PC-3 (cell line): ENCODE data around the gene ARHGAP26. TPM values are rescaled to one million over a fixed set of nuclear protein-coding genes. Genes with fewer than 3 reads are reported as not detected.
"Not testable (repeated sequence)": the region's sequence is repeated elsewhere in the genome, so short reads cannot be mapped to it uniquely, and the experiment has no call there.

Experiments
- ATAC-seq: fragments of 200-7000 bp; cut with Tn5 transposase; 2 replicates; pipeline ENCODE4 v1.9.1; 2020; ENCODE audit warnings: mild to moderate bottlenecking, moderate library complexity
- BruUV-seq: library from RNA; stranded (reverse); fragments of 400-500 nt; replicated peaks from 2 replicates; lab custom pipeline; 2021; lab: Mats Ljungman, UMichigan
- CTCF ChIA-PET: fragments of 300-600 bp; sonication (Branson Sonifier 250); formaldehyde crosslinking; loops from one replicate; lab custom pipeline; 2022; ENCODE audit warnings: antibody characterized with exemption; lab: Charles Lee
- POLR2A ChIA-PET: fragments of 300-600 bp; sonication (Branson Sonifier 250); formaldehyde crosslinking; loops from one replicate; lab custom pipeline; 2022; ENCODE audit warnings: antibody characterized with exemption; ENCODE audit not compliant: unreplicated experiment; lab: Charles Lee
- DNase-seq: peaks from one replicate; pipeline ENCODE4 v3.0.0-alpha.2; 2015
- H2AFZ ChIP-seq: fragments of 300-600 bp; sonication (generic); 2 replicates; pipeline ENCODE4 v1.6.0; 2016; ENCODE audit warnings: antibody characterized with exemption, low read length
- H3F3A ChIP-seq: fragments of 300-600 bp; sonication (generic); one replicate; pipeline ENCODE4 v1.6.0; 2017; ENCODE audit warnings: antibody characterized with exemption, low read length, control low read depth, mild to moderate bottlenecking; ENCODE audit not compliant: unreplicated experiment
- H3K27ac ChIP-seq: fragments of 300-600 bp; sonication (generic); 2 replicates; pipeline ENCODE4 v1.5.1; 2016; ENCODE audit warnings: mild to moderate bottlenecking, low read length
- H3K27me3 ChIP-seq: fragments of 300-600 bp; sonication (generic); 2 replicates; pipeline ENCODE4 v1.6.1; 2016; ENCODE audit warnings: low read length, mixed read lengths
- H3K36me3 ChIP-seq: fragments of 300-600 bp; sonication (generic); 2 replicates; pipeline ENCODE4 v1.6.1; 2016; ENCODE audit warnings: low read depth, mixed run types, low read length, mixed read lengths
- H3K4me1 ChIP-seq: fragments of 300-600 bp; sonication (generic); 2 replicates; pipeline ENCODE4 v1.5.1; 2016; ENCODE audit warnings: low read length; ENCODE audit not compliant: insufficient read depth
- H3K4me2 ChIP-seq: fragments of 300-600 bp; sonication (generic); 2 replicates; pipeline ENCODE4 v1.6.0; 2016; ENCODE audit warnings: low read length
- H3K4me3 ChIP-seq: fragments of 300-600 bp; sonication (generic); 2 replicates; pipeline ENCODE4 v1.5.1; 2016; ENCODE audit warnings: mild to moderate bottlenecking, low read length, mixed read lengths
- H3K79me2 ChIP-seq: fragments of 300-600 bp; sonication (generic); 2 replicates; pipeline ENCODE4 v1.6.1; 2017; ENCODE audit warnings: low read length, mixed read lengths
- H3K9ac ChIP-seq: fragments of 300-600 bp; sonication (generic); 2 replicates; pipeline ENCODE4 v1.6.0; 2016; ENCODE audit warnings: mild to moderate bottlenecking, low read length
- H3K9me2 ChIP-seq: fragments of 300-600 bp; sonication (generic); replicated peaks from 2 replicates; pipeline ENCODE4 v1.6.1; 2016; ENCODE audit warnings: mixed run types, low read length, mixed read lengths
- H3K9me3 ChIP-seq: fragments of 300-600 bp; sonication (generic); 2 replicates; pipeline ENCODE4 v1.6.1; 2016; ENCODE audit warnings: low read length, mixed read lengths
- H4K20me1 ChIP-seq: fragments of 300-600 bp; sonication (generic); 2 replicates; pipeline ENCODE4 v1.6.1; 2016; ENCODE audit warnings: low read length, mixed read lengths
- EZH2 ChIP-seq: fragments of 300-600 bp; sonication (generic); IDR thresholded peaks from one replicate; pipeline ENCODE4 v1.6.1; 2017; ENCODE audit warnings: antibody characterized with exemption, mild to moderate bottlenecking, low read length; ENCODE audit not compliant: unreplicated experiment
- EZH2phosphoT487 ChIP-seq: fragments of 300-600 bp; sonication (generic); IDR thresholded peaks from 2 replicates; pipeline ENCODE4 v1.6.1; 2018; ENCODE audit warnings: mild to moderate bottlenecking, antibody characterized with exemption, low read length, borderline replicate concordance
- intact Hi-C: fragments of 100-400 bp; cut with micrococcal nuclease; formaldehyde crosslinking; loops from 2 replicates; pipeline ENCODE4 v1.9.0; 2023
- total RNA-seq: library from RNA; depleted of rRNA; stranded (reverse); fragments of >200 nt; gene quantifications from 2 replicates; pipeline ENCODE4 v1.2.3, GENCODE V29; 2014
- TF ChIP-seq, protein P1 (sequence below): fragments of 300-600 bp; sonication (generic); conservative IDR thresholded peaks from 2 replicates; pipeline ENCODE4 v1.5.1; 2017; ENCODE audit warnings: antibody characterized with exemption, low read depth, mild to moderate bottlenecking, low read length

Gene ARHGAP26
- total RNA-seq, 1 experiment from 2014 or later, result 11.7 TPM

DNA sequence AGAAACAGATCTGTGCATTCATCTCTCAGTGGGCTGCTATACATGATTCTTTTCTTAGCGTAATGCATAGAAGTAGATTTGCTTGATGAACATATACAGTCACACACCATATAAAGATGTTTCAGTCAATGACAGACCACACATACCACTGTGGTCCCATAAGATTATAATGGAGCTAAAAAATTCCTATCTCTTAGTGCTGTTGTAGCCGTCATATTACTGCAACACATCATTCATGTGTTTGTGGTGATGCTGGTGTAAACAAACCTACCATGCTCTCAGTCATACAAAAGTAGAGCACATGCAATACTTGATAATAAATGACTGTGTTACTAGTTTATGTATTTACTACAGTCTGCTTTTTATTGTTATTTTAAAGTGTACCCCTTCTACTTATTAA lies 214.3 kb downstream of the ARHGAP26 start:
- no TSS peak for BruUV-seq
- no peak overlapping the region for H2AFZ ChIP-seq
- H3K4me1 ChIP-seq, result peaks cover 35% of the 10 kb centered on the region
- no peaks in the 10 kb centered on the region for H3K79me2 ChIP-seq
- H3K9me3 ChIP-seq, result no peaks in the 10 kb centered on the region
- H3F3A ChIP-seq, result no peaks in the 10 kb centered on the region
- ATAC-seq (no peak), DNase-seq (no peak)
- no peaks in the 10 kb centered on the region for H3K27me3 ChIP-seq
- H3K9ac ChIP-seq, result no peak overlapping the region
- H3K36me3 ChIP-seq, result no peaks in the 10 kb centered on the region
- H3K4me2 ChIP-seq, result no peak overlapping the region
- no peak overlapping the region for H3K27ac ChIP-seq
- intact Hi-C loops, result no loop called here
- ChIA-PET POLR2A (no interaction called here), CTCF (no interaction called here)
- H3K4me3 ChIP-seq, result no peak overlapping the region
- H3K9me2 ChIP-seq, result no peaks in the 10 kb centered on the region
- H4K20me1 ChIP-seq, result no peaks in the 10 kb centered on the region
- TF ChIP-seq EZH2 (no peak), EZH2phosphoT487 (no peak)
- TF ChIP-seq, protein P1, sequence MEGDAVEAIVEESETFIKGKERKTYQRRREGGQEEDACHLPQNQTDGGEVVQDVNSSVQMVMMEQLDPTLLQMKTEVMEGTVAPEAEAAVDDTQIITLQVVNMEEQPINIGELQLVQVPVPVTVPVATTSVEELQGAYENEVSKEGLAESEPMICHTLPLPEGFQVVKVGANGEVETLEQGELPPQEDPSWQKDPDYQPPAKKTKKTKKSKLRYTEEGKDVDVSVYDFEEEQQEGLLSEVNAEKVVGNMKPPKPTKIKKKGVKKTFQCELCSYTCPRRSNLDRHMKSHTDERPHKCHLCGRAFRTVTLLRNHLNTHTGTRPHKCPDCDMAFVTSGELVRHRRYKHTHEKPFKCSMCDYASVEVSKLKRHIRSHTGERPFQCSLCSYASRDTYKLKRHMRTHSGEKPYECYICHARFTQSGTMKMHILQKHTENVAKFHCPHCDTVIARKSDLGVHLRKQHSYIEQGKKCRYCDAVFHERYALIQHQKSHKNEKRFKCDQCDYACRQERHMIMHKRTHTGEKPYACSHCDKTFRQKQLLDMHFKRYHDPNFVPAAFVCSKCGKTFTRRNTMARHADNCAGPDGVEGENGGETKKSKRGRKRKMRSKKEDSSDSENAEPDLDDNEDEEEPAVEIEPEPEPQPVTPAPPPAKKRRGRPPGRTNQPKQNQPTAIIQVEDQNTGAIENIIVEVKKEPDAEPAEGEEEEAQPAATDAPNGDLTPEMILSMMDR, result no peak

DNA sequence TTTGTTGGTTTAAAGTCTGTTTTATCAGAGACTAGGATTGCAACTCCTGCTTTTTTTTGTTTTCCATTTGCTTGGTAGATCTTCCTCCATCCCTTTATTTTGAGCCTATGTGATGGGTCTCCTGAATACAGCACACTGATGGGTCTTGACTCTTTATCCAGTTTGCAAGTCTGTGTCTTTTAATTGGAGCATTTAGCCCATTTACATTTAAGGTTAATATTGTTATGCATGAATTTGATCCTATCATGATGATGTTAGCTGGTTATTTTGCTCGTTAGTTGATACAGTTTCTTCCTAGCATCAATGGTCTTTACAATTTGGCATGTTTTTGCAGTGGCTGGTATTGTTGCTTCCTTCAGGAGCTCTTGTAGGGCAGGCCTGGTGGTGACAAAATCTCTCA lies 219.1 kb downstream of the ARHGAP26 start:
- CTCF ChIA-PET, POLR2A ChIA-PET, H2AFZ ChIP-seq: not testable (repeated sequence)

DNA sequence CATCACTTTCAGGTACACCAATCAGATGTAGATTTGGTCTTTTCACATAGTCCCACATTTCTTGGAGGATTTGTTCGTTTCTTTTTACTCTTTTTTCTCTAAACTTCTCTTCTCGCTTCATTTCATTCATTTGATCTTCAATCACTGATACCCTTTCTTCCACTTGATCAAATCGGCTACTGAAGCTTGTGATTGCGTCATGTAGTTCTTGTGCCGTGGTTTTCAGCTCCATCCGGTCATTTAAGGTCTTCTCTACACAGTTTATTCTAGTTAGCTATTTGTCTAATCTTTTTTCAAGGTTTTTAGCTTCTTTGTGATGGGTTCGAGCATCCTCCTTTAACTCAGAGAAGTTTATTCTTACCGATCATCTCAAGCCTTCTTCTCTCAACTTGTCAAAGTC lies 219.9 kb downstream of the ARHGAP26 start:
- ATAC-seq, H3K9me3 ChIP-seq, H3K4me2 ChIP-seq, H4K20me1 ChIP-seq, BruUV-seq, H3K9me2 ChIP-seq, intact Hi-C loops, H3K79me2 ChIP-seq, H3K27me3 ChIP-seq, POLR2A ChIA-PET, H3K36me3 ChIP-seq, H3K9ac ChIP-seq, H2AFZ ChIP-seq, H3K27ac ChIP-seq, CTCF ChIA-PET, H3F3A ChIP-seq, H3K4me3 ChIP-seq, DNase-seq, H3K4me1 ChIP-seq: not testable (repeated sequence)

More for the DNA sequence above, 219.1 kb downstream of the ARHGAP26 start:
- H3K4me3 ChIP-seq, H3K27ac ChIP-seq, H3K79me2 ChIP-seq, H3K27me3 ChIP-seq, ATAC-seq, H3K9me2 ChIP-seq, H3K4me1 ChIP-seq, H3K9me3 ChIP-seq, H3K36me3 ChIP-seq, DNase-seq, BruUV-seq, H3K9ac ChIP-seq, H4K20me1 ChIP-seq, H3F3A ChIP-seq, H3K4me2 ChIP-seq, intact Hi-C loops: not testable (repeated sequence)

DNA sequence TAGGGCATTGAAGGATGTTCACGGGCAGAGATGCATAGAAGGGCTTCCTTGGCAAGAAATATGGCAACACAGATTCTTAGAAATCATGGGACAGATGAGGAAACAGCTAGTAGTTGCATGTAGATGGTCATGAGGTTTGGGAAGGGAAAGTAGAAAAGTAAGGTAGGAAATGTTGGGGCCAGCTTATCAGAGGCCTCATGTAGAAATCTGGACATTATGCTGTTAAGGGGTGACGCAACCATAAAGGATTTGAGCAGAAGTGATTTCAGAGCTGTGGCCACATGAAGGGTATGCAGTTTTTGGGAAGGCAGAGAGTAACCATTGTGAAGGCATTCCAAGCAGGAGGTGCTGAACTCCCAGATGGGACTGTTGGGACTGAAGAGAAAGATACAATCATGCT lies 224.0 kb downstream of the ARHGAP26 start:
- Histone ChIP-seq H3K9me2 (no peaks in the 10 kb centered on the region), H3K4me2 (no peak overlapping the region), H3K27ac (no peak overlapping the region), H2AFZ (no peak overlapping the region), H3K79me2 (no peaks in the 10 kb centered on the region), H3K4me3 (no peak overlapping the region), H3K36me3 (no peaks in the 10 kb centered on the region), H3K9ac (no peak overlapping the region), H3K4me1 (no peaks in the 10 kb centered on the region), H3F3A (no peaks in the 10 kb centered on the region), H3K9me3 (no peaks in the 10 kb centered on the region), H3K27me3 (no peaks in the 10 kb centered on the region), H4K20me1 (no peaks in the 10 kb centered on the region)
- no peak for DNase-seq
- ChIA-PET POLR2A (no interaction called here), CTCF (no interaction called here)
- TF ChIP-seq, protein P1, result no peak
- no peak for TF ChIP-seq EZH2
- no peak for TF ChIP-seq EZH2phosphoT487
- BruUV-seq, result no TSS peak
- no peak for ATAC-seq
- intact Hi-C loops, result no loop called here

DNA sequence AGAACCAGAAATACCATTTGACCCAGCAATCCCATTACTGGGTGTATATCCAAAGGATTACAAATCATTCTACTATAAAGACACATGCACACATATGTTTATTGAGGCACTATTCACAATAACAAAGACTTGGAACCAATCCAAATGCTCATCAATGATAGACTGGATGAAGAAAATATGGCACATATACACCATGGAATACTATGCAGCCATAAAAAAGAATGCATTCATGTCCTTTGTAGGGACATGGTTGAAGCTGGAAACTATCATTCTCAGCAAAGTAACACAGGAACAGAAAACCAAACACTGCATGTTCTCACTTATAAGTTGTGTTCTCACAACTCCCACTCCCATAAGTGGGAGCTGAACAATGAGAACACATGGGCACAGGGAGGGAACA lies 225.4 kb downstream of the ARHGAP26 start:
- BruUV-seq, H3K4me1 ChIP-seq, H3K9me3 ChIP-seq, H3K4me2 ChIP-seq, H3F3A ChIP-seq, H2AFZ ChIP-seq, H3K27me3 ChIP-seq, ATAC-seq, H3K9ac ChIP-seq, H4K20me1 ChIP-seq, POLR2A ChIA-PET, H3K4me3 ChIP-seq, H3K36me3 ChIP-seq, CTCF ChIA-PET, H3K9me2 ChIP-seq, DNase-seq, H3K27ac ChIP-seq, H3K79me2 ChIP-seq, intact Hi-C loops: not testable (repeated sequence)
